GM21786 (cell line): ENCODE data around the gene ZCCHC7.
"Not testable (repeated sequence)": the region's sequence is repeated elsewhere in the genome, so short reads cannot be mapped to it uniquely, and the experiment has no call there.

Source experiments
- ATAC-seq: cut with Tn5 transposase; IDR thresholded peaks from one replicate; pipeline ENCODE4 v1.9.1; 2021; ENCODE audit not compliant: unreplicated experiment

Gene ZCCHC7

GRCh38 chr9:37119907-37120842 is at the start of gene ZCCHC7:
Gene ZCCHC7 (plus strand): TSS chr9:37120574.
- peak; percentile 95 for ATAC-seq

DNA sequence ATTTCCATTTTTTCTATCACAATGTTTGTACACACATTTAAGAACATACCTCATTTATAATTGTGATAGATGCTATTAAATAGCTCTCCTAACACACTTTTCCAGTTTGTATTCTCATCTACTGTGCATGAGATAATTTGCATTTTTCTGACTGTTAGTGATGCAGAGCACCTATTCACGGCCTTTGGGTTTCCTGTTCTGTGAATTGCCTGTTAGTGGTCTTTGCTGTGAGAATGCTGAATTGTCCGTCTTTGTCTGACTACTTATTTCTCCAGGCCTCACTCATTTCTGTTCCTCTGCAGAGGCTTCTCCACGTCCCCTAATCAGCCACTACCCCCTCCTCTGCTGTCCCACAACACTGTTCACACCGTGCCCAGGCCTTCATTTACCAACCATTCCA is 45.6 kb upstream of the ZCCHC7 start:
- ATAC-seq, result peak; percentile 42

- ATAC-seq, result peak; percentile 84
Observed at GRCh38 chr9:37079370-37080164, 40.8 kb upstream of the ZCCHC7 start.

GRCh38 chr9:37080165-37080628 is 40.2 kb upstream of the ZCCHC7 start:
- peak; percentile 11 for ATAC-seq

- not testable (repeated sequence) for ATAC-seq
Observed at GRCh38 chr9:37081507-37081906, 38.9 kb upstream of the ZCCHC7 start.

GRCh38 chr9:37082214-37082765 is 38.1 kb upstream of the ZCCHC7 start:
- no peak for ATAC-seq

- no peak for ATAC-seq
Observed at GRCh38 chr9:37083654-37084053, 36.7 kb upstream of the ZCCHC7 start.

GRCh38 chr9:37085233-37085632 is 35.1 kb upstream of the ZCCHC7 start:
- ATAC-seq, result no peak

GRCh38 chr9:37092714-37093295 is 27.6 kb upstream of the ZCCHC7 start:
- ATAC-seq, result not testable (repeated sequence)

DNA sequence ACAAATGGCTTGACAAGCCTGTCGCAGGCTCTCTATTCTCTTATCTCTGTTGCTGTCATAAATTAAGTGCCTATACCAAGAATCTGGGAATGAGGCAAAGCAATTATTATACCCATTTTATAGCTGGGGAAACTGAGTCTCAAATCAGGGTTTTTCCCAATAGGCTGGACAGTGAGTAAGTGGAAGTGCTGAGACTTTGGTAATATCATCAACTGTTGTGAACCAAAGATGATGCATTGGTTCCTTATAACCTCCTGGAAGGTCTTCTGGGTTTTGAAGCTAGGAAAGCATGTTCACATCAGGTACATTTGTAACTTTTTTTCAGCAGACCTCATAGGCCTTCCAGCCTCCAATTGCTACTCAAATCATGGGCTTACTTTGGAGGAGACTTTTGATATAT is 25.6 kb upstream of the ZCCHC7 start:
- ATAC-seq, result no peak

DNA sequence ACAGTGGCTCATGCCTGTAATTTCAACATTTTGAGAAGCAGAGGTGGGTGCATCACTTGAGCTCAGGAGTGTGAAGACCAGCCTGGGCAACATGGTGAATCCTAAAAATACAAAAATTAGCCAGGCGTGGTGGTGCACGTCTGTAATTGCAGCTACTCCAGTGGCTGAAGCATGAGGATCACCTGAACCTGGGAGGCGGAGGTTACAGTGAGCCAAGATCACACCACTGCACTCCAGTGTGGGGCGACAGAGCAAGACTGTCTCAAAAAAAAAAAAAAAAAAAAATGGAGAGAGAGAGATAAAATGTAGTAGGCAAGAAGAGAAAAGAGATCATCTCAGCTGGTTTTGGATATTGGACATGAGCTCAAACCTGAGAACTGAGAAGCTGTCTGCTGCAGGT is 23.7 kb upstream of the ZCCHC7 start:
- no peak for ATAC-seq

GRCh38 chr9:37097294-37097693 is 23.1 kb upstream of the ZCCHC7 start:
- no peak for ATAC-seq

- no peak for ATAC-seq
Observed at GRCh38 chr9:37100327-37100726, 20.0 kb upstream of the ZCCHC7 start.

- ATAC-seq, result no peak
Observed at GRCh38 chr9:37100741-37101140, 19.6 kb upstream of the ZCCHC7 start.

GRCh38 chr9:37102486-37102885 is 17.9 kb upstream of the ZCCHC7 start:
- ATAC-seq, result no peak

- peak; percentile 72 for ATAC-seq
Observed at GRCh38 chr9:37104183-37104889, 16.0 kb upstream of the ZCCHC7 start.

DNA sequence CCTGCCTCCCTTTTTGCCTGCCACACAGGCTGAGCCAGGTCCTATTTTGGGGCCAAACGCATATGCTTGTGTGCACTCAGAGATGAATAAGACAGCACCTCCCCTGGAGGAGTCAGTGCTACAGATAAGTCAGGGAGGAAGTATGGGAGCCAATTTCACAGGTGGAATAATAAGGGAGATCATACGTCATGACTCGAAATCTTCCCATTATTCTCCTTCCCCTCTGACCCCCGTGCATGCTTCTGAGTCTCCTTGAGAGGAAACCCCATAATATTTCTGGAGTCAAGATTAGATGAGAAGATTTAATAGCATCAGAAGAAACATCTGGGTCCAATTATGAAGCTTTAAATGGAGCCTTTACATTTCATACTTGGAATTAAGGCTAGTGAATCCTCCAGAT is 15.1 kb upstream of the ZCCHC7 start:
- ATAC-seq, result no peak

- no peak for ATAC-seq
Observed at GRCh38 chr9:37107701-37108100, 12.7 kb upstream of the ZCCHC7 start.

DNA sequence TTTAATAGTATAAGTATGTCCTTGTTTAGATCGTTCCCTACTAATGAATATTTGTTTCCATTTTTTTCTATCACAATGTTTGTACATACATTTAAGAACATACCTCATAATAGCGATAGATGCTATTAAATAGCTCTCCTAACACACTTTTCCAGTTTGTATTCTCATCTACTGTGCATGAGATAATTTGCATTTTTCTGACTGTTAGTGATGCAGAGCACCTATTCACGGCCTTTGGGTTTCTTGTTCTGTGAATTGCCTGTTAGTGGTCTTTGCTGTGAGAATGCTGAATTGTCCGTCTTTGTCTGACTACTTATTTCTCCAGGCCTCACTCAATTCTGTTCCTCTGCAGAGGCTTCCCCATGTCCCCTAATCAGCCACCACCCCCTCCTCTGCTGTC is 5.9 kb upstream of the ZCCHC7 start:
- ATAC-seq, result not testable (repeated sequence)

DNA sequence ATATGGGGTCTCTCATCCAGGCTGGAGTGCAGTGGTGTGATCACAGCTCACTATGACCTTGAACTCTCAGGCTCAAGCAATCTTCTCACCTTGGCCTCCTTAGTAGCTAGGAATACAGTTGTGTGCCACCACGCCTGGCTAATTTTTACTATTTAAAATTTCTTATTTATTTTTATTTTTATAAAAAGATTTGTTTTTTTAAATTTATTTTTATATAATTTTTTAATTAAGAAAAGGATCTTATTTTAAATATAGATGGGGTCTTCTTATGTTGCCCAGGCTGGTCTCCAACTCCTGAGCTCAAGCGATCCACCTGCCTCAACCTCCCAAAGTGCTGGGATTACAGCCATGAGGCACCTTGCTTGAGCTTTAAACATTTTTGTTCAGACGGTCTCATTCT is 2.4 kb upstream of the ZCCHC7 start:
- no peak for ATAC-seq

- ATAC-seq, result no peak
Observed at GRCh38 chr9:37119360-37119759, 1.0 kb upstream of the ZCCHC7 start.
